GM19239 (cell line): Measurements from ENCODE around the gene CCM2L.

Source experiments
- DNase-seq: peaks from one replicate; pipeline ENCODE4 v3.0.0; 2011; ENCODE audit warnings: low spot score; ENCODE audit not compliant: insufficient read length
- FAIRE-seq: peaks from 2 replicates; lab custom pipeline; 2011; peaks lifted over from hg19 to GRCh38; lab: Jason Lieb, UNC

CCM2L gene

GRCh38 chr20:31991339-31991705, 18.9 kb upstream of the CCM2L start:
- FAIRE-seq (no peak), DNase-seq (no peak)

GRCh38 chr20:31992086-31992485, 18.2 kb upstream of the CCM2L start:
- DNase-seq (no peak), FAIRE-seq (no peak)

GRCh38 chr20:31996996-31997395, 13.2 kb upstream of the CCM2L start:
- FAIRE-seq (no peak), DNase-seq (no peak)

- FAIRE-seq, result no peak
These were observed 12.0 kb upstream of the CCM2L start for GRCh38 chr20:31998246-31998645.

GRCh38 chr20:32003325-32003724, 6.9 kb upstream of the CCM2L start:
- DNase-seq (no peak), FAIRE-seq (no peak)

More at GRCh38 chr20:31998246-31998645, 12.0 kb upstream of the CCM2L start:
- no peak for DNase-seq

GRCh38 chr20:32004963-32005362, 5.3 kb upstream of the CCM2L start:
- FAIRE-seq (no peak), DNase-seq (no peak)

GRCh38 chr20:32006053-32006452, 4.2 kb upstream of the CCM2L start:
- no peak for DNase-seq
- no peak for FAIRE-seq

GRCh38 chr20:32006841-32007786, 3.1 kb upstream of the CCM2L start:
- no peak for FAIRE-seq
- no peak for DNase-seq

GRCh38 chr20:32007787-32008616, 2.2 kb upstream of the CCM2L start:
- FAIRE-seq, result no peak
- no peak for DNase-seq

- FAIRE-seq, result no peak
These were observed 674 bp upstream of the CCM2L start for GRCh38 chr20:32009564-32009963.

GRCh38 chr20:32010666-32011065, 428 bp downstream of the CCM2L start:
- DNase-seq (no peak), FAIRE-seq (no peak)

More at GRCh38 chr20:32009564-32009963, 674 bp upstream of the CCM2L start:
- DNase-seq, result no peak

GRCh38 chr20:32012159-32012688, 2.0 kb downstream of the CCM2L start:
- FAIRE-seq, result no peak
- no peak for DNase-seq

GRCh38 chr20:32013326-32013725, 3.1 kb downstream of the CCM2L start:
- DNase-seq, result no peak
- FAIRE-seq, result no peak

GRCh38 chr20:32017711-32018251, 7.5 kb downstream of the CCM2L start:
- FAIRE-seq (no peak), DNase-seq (peak; percentile 39)

- DNase-seq (peak; percentile 68), FAIRE-seq (no peak)
These were observed 8.3 kb downstream of the CCM2L start for GRCh38 chr20:32018269-32019155.

- FAIRE-seq, result no peak
- no peak for DNase-seq
These were observed 8.9 kb downstream of the CCM2L start for GRCh38 chr20:32019156-32019510.

GRCh38 chr20:32019563-32020463, 9.6 kb downstream of the CCM2L start:
- no peak for FAIRE-seq
- no peak for DNase-seq

GRCh38 chr20:32021091-32021490, 10.9 kb downstream of the CCM2L start:
- FAIRE-seq (no peak), DNase-seq (no peak)
